Endothelial cell of umbilical vein (primary cell): ENCODE results near the gene KIAA2012. TPM values are rescaled to one million over a fixed set of nuclear protein-coding genes. Genes with fewer than 3 reads are reported as not detected.

Source experiments
- BruUV-seq: library from RNA; stranded (reverse); fragments of 400-500 nt; replicated peaks from 2 replicates; lab custom pipeline; 2021; lab: Mats Ljungman, UMichigan
- CTCF ChIA-PET: fragments of 300-600, 350-600 bp; sonication (Branson Sonifier 250); formaldehyde crosslinking; loops from one replicate; lab custom pipeline; 2021; ENCODE audit warnings: antibody characterized with exemption, inconsistent platforms; lab: Charles Lee
- POLR2A ChIA-PET: fragments of 300-600, 350-600 bp; sonication (Branson Sonifier 250); formaldehyde crosslinking; loops from one replicate; lab custom pipeline; 2021; ENCODE audit warnings: antibody characterized with exemption, inconsistent platforms; lab: Charles Lee
- DNase-seq: peaks from one replicate; pipeline ENCODE4 v3.0.0-alpha.2; 2011; ENCODE audit warnings: low read depth, low spot score
- FAIRE-seq: peaks from 2 replicates; lab custom pipeline; 2011; peaks lifted over from hg19 to GRCh38; lab: Jason Lieb, UNC
- H2AFZ ChIP-seq: 2 replicates; pipeline ENCODE4 v1.6.0; 2012; ENCODE audit warnings: low read depth, low read length, control low read depth, inconsistent platforms
- H3K27ac ChIP-seq: 2 replicates; pipeline ENCODE4 v1.5.1; 2011; ENCODE audit warnings: low read depth, mild to moderate bottlenecking, control low read depth, low read length, moderate library complexity; ENCODE audit not compliant: insufficient read depth
- H3K27me3 ChIP-seq, 2 experiments: 2 replicates each; pipeline versions ENCODE4 v1.6.0 to v1.6.1; 2011; ENCODE audit warnings: low read length in 2 of 2, mixed read lengths in 1 of 2; ENCODE audit not compliant: control insufficient read depth in 2 of 2, insufficient read depth in 2 of 2
- H3K36me3 ChIP-seq, 2 experiments: 2 replicates in 1 of 2; 3 replicates in 1 of 2; pipeline ENCODE4 v1.5.1; 2011; ENCODE audit warnings: low read length in 2 of 2, mild to moderate bottlenecking in 1 of 2, moderate library complexity in 1 of 2; ENCODE audit not compliant: control insufficient read depth in 2 of 2, insufficient read depth in 2 of 2; ENCODE audit errors: extremely low read depth in 1 of 2
- H3K4me1 ChIP-seq: 3 replicates; pipeline ENCODE4 v1.5.1; 2011; ENCODE audit warnings: mild to moderate bottlenecking, low read length; ENCODE audit not compliant: control insufficient read depth, insufficient read depth; ENCODE audit errors: extremely low read depth
- H3K4me2 ChIP-seq: 2 replicates; pipeline ENCODE4 v1.6.1; 2011; ENCODE audit warnings: low read length, control low read depth, mixed read lengths; ENCODE audit not compliant: insufficient read depth
- H3K4me3 ChIP-seq, 3 experiments: fragments of 200-600 bp in 1 of 3; sonication (generic), shearing (Covaris generic) in 1 of 3; replicated peaks in 1 of 3; 2 replicates each; pipeline ENCODE4 v1.5.1; 2011 to 2016; ENCODE audit warnings: control low read depth in 3 of 3, low read length in 3 of 3, mild to moderate bottlenecking in 2 of 3, inconsistent platforms in 1 of 3, low read depth in 1 of 3, moderate library complexity in 1 of 3; ENCODE audit not compliant: insufficient read depth in 1 of 3
- H3K79me2 ChIP-seq: 2 replicates; pipeline ENCODE4 v1.6.0; 2012; ENCODE audit warnings: low read length, inconsistent platforms; ENCODE audit not compliant: control insufficient read depth, insufficient read depth
- H3K9ac ChIP-seq: replicated peaks from 2 replicates; pipeline ENCODE3; 2011; ENCODE audit warnings: low read length, control low read depth; ENCODE audit not compliant: insufficient read depth; ENCODE audit errors: extremely low read depth
- H3K9me1 ChIP-seq: replicated peaks from 3 replicates; pipeline ENCODE4 v1.6.0; 2011; ENCODE audit warnings: mild to moderate bottlenecking, low read length; ENCODE audit not compliant: control insufficient read depth, insufficient read depth; ENCODE audit errors: extremely low read depth
- H3K9me3 ChIP-seq: replicated peaks from 2 replicates; pipeline ENCODE4 v1.5.1; 2012; ENCODE audit warnings: low read length, inconsistent platforms; ENCODE audit not compliant: control insufficient read depth, insufficient read depth
- H4K20me1 ChIP-seq: replicated peaks from 2 replicates; pipeline ENCODE3; 2011; ENCODE audit warnings: mild to moderate bottlenecking, low read length; ENCODE audit not compliant: control insufficient read depth, insufficient read depth; ENCODE audit errors: extremely low read depth
- CTCF ChIP-seq, 2 donors: IDR thresholded peaks; 1 replicate in 1 of 2; 2 replicates in 1 of 2; pipeline ENCODE4 v1.5.1; 2011; ENCODE audit warnings: low read length in 2 of 2, mild to moderate bottlenecking in 2 of 2, moderate library complexity in 2 of 2, control low read depth in 1 of 2, inconsistent platforms in 1 of 2, low read depth in 1 of 2; ENCODE audit not compliant: insufficient read depth in 1 of 2; ENCODE audit errors: extremely low read depth in 1 of 2
- EZH2 ChIP-seq: IDR thresholded peaks from 2 replicates; pipeline ENCODE4 v1.6.1; 2012; ENCODE audit warnings: borderline replicate concordance, low read depth, mild to moderate bottlenecking, moderate library complexity, low read length, inconsistent platforms; ENCODE audit not compliant: severe bottlenecking
- FOS ChIP-seq: IDR thresholded peaks from 2 replicates; pipeline ENCODE4 v1.6.1; 2011; ENCODE audit warnings: mild to moderate bottlenecking, low read length, moderate library complexity, borderline replicate concordance; ENCODE audit not compliant: insufficient read depth
- GATA2 ChIP-seq: IDR thresholded peaks from 2 replicates; pipeline ENCODE4 v1.7.0; 2011; ENCODE audit warnings: low read depth, mild to moderate bottlenecking, moderate library complexity, mixed read lengths, low read length; ENCODE audit not compliant: insufficient read length, insufficient read depth
- JUN ChIP-seq: IDR thresholded peaks from 2 replicates; pipeline ENCODE4 v1.6.1; 2011; ENCODE audit warnings: borderline replicate concordance, low read depth; ENCODE audit not compliant: insufficient read length, insufficient read depth
- MAX ChIP-seq: IDR thresholded peaks from 2 replicates; pipeline ENCODE4 v1.6.1; 2011; ENCODE audit not compliant: insufficient read depth, insufficient read length
- MYC ChIP-seq: IDR thresholded peaks from one replicate; pipeline ENCODE4 v1.6.1; 2011; ENCODE audit warnings: mild to moderate bottlenecking, low read depth, low read length
- POLR2A ChIP-seq: IDR thresholded peaks from 2 replicates; pipeline ENCODE4 v1.6.1; 2012; ENCODE audit warnings: low read depth, mild to moderate bottlenecking, control low read depth, low read length
- POLR2AphosphoS5 ChIP-seq: IDR thresholded peaks from 2 replicates; pipeline ENCODE4 v1.6.1; 2012; ENCODE audit warnings: low read depth, mild to moderate bottlenecking, control low read depth, low read length, moderate library complexity; ENCODE audit not compliant: insufficient read depth
- dilution Hi-C: fragments of 300-500 bp; cut with MboI; formaldehyde crosslinking; loops from one replicate; pipeline ENCODE4 v1.15.0; 2019; ENCODE audit warnings: low sequenced_read_pairs; ENCODE audit not compliant: extremely low pct_ligation_motif_present
- intact Hi-C: fragments of 100-400 bp; cut with micrococcal nuclease; formaldehyde crosslinking; loops from one replicate; pipeline ENCODE4 v1.10.0; 2022
- polyA plus RNA-seq, 4 experiments: library from polyadenylated mRNA; depleted of rRNA in 3 of 4; stranded (reverse) in 3 of 4; unstranded in 1 of 4; fragments of >200 nt; gene quantifications; 2 replicates each; pipeline versions ENCODE4 v1.2.1 to v1.2.3, GENCODE V29; 2011 to 2012; ENCODE audit warnings: missing spikeins in 1 of 4
- total RNA-seq: library from RNA; stranded (reverse); gene quantifications from 2 replicates; pipeline ENCODE4 v1.2.3, GENCODE V29; 2021

Gene KIAA2012
- total and polyA plus RNA-seq, 2 donors (not counting 3 experiments of a cell fraction or from before 2014, with no cell fraction given): not detected

GRCh38 chr2:202133909-202134265 lies 60.8 kb downstream of the KIAA2012 start:
- TF ChIP-seq POLR2AphosphoS5: no peak
- no peak for TF ChIP-seq EZH2
- no peak for TF ChIP-seq JUN
- no peak for TF ChIP-seq POLR2A
- TF ChIP-seq MAX: no peak
- no peak for TF ChIP-seq MYC
- no peak for TF ChIP-seq FOS

GRCh38 chr2:202135091-202135874 lies 62.2 kb downstream of the KIAA2012 start:
- Histone ChIP-seq H4K20me1 (no peaks in the 10 kb centered on the region), H3K27me3 (no peaks in the 10 kb centered on the region), H3K4me2 (no peak overlapping the region), H3K9me3 (no peaks in the 10 kb centered on the region), H2AFZ (no peak overlapping the region), H3K79me2 (no peaks in the 10 kb centered on the region), H3K4me3 (no peak overlapping the region), H3K36me3 (no peaks in the 10 kb centered on the region), H3K27ac (no peak overlapping the region), H3K9me1 (no peaks in the 10 kb centered on the region), H3K9ac (no peak overlapping the region), H3K4me1 (no peaks in the 10 kb centered on the region)
- DNase-seq (no peak), FAIRE-seq (no peak)
- POLR2A ChIA-PET: no interaction called here
- no peak for TF ChIP-seq GATA2
- TF ChIP-seq FOS: no peak
- no peak for TF ChIP-seq EZH2
- TF ChIP-seq JUN: no peak
- no peak for TF ChIP-seq MAX
- no peak for TF ChIP-seq POLR2AphosphoS5
- no peak for TF ChIP-seq CTCF (IDR thresholded peaks at IDR 0.05; ENCODE audit: extremely low read depth in 1 of 2, insufficient read depth in 1 of 2, low read depth in 1 of 2, low read length in 2 of 2)
- TF ChIP-seq POLR2A: no peak
- TF ChIP-seq MYC: no peak
- dilution Hi-C loops: no loop called here
- BruUV-seq: no TSS peak
- intact Hi-C loops: no loop called here
- CTCF ChIA-PET: no interaction called here

More at GRCh38 chr2:202133909-202134265, 60.8 kb downstream of the KIAA2012 start:
- dilution Hi-C loops (no loop called here), intact Hi-C loops (no loop called here)
- Histone ChIP-seq H4K20me1 (no peaks in the 10 kb centered on the region), H3K4me2 (no peak overlapping the region), H3K4me3 (no peak overlapping the region), H3K9ac (no peak overlapping the region), H3K27me3 (no peaks in the 10 kb centered on the region), H2AFZ (no peak overlapping the region), H3K9me1 (no peaks in the 10 kb centered on the region), H3K36me3 (no peaks in the 10 kb centered on the region), H3K4me1 (no peaks in the 10 kb centered on the region), H3K79me2 (no peaks in the 10 kb centered on the region), H3K27ac (no peak overlapping the region), H3K9me3 (no peaks in the 10 kb centered on the region)
- no TSS peak for BruUV-seq
- ChIA-PET CTCF (interaction anchor here (0.7 to 1.6 kb wide), 2 partner anchors 9 to 10 kb away, joined by 3 to 4 read pairs; no protein-coding TSS in a partner anchor), POLR2A (no interaction called here)
- FAIRE-seq (no peak), DNase-seq (no peak)
